Prostate gland (tissue), 2 donors: ENCODE measurements around the gene STAG1.

Source experiments
- CTCF ChIP-seq, 4 experiments: fragments of 200-600 bp in 2 of 4; fragments of 450-650 bp in 2 of 4; sonication (generic) in 2 of 4; IDR thresholded peaks; 1 replicate in 3 of 4; 2 replicates in 1 of 4; pipeline ENCODE4 v1.5.1; 2016 to 2019; ENCODE audit warnings: antibody characterized with exemption in 4 of 4, mild to moderate bottlenecking in 2 of 4, moderate library complexity in 2 of 4
- POLR2AphosphoS5 ChIP-seq: sonication (generic); formaldehyde crosslinking; IDR thresholded peaks from one replicate; pipeline ENCODE4 v1.6.1; 2017; ENCODE audit warnings: antibody characterized with exemption

- no peak for TF ChIP-seq CTCF (IDR thresholded peaks at IDR 0.05)
- no peak for TF ChIP-seq POLR2AphosphoS5
Measured at GRCh38 chr3:136311261-136311660, 440.9 kb downstream of the STAG1 start.
